Stimulated activated CD8-positive, alpha-beta memory T cell treated with anti-CD3 and anti-CD28 coated beads, Interleukin-2, amount 100 ng/mL, for 1 hour (primary cell): ENCODE measurements around the gene PRDX1.
A peak's percentile ranks its signal among the peaks of the same experiment; 100 is the strongest.

Source experiments
- DNase-seq, 2 donors: peaks; one replicate each; pipeline ENCODE4 v3.0.0-alpha.2; 2020; ENCODE audit warnings: low read depth in 2 of 2

Gene PRDX1

DNA sequence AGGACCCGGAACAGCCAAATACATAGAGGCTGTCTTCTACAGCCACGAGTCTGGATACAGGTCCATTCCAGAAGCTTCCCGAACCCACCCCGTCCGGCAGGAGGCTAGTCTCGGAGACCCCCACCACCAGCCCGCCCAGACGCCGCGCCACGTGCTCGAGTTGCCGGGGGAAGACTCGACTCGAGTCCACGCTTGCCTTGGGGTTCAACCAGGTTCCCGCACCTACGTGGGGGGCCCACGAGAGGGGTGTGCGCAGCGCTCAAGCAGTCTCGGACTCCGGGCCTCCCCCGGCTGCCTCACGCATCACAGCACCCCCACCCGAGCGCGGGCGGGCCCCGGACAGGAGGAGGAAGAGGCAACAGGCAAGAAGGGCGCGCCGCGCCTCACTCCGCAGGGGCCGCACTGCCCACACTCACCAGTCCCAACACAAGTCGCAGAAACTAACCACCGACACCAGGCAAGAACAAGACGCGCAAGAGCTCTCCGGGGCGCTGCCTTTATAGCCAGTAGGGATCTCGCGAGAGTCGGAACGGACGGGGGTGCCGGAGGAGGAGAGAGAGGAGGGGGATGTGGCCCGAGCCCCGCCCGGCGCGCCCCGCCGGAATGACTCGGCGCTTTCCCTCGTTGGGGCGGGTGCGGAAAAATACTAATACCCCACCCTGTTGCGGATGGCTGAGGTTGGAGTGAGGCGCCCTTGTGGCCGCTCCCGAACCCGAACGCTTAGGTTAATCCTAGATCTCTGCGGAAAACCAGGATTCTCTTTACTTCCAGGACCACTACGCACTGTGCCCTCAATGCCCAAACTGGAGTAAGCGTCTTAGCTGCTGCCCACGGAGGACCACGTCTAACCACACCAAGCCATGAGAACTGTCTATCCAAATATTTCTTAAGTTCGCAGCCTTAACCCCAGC lies at the start of gene PRDX1:
Gene PRDX1 (minus strand): TSS at position 472 of the 911 bp plus-strand sequence. CDS start 2,841 bp downstream, outside the sequence.
- DNase-seq, result peak; percentile 90 to 91

DNA sequence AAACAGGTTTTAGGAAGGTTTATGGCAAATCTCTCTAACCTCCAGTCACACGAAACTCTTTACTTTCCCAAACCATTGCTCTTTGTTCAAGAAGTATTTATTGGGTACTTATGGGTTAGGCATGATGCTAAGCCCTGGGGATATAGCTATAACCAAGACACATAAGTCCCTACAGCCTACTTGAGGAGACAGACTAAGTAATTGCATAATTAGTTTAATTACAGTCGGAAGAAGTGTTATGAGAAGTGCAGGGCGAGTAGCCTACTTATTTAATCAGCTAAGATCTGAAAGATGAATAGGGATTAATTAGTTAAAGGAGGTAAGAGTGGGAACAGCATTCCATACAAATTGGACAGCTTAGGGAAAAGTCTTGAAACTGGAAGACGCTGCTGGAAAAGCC lies 48.9 kb upstream of the PRDX1 start:
- DNase-seq, result no peak

DNA sequence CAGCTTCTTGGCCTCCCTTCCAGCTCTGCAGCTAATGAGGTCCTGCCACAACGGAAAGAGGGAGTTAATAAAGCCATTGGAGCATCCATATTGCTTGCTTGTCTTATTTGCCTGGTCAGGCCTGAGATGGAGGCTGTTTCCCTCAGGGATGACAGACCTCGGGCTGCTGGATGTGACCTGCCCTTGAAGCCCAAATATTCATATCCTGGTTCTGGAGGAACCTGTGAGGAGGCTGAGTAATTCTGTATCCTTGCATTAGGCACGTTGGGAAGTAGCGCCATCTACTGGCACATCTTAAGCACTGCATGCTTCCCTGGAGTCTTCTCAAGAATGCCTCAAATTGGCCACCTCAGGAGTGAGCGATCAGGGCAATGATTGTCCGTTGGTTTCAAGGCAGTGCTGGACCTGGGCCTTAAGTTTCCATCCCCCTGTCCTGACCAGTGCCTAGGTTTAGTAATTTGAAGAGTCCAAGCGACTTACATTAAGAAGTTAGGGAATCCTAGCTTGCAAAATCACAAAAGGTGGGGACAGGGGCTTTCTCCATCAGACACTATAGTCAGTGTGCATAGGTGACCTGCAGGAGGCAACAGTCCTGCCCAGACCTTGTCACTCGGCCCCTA lies 48.4 kb upstream of the PRDX1 start:
- DNase-seq, result peak; percentile 52 to 54

DNA sequence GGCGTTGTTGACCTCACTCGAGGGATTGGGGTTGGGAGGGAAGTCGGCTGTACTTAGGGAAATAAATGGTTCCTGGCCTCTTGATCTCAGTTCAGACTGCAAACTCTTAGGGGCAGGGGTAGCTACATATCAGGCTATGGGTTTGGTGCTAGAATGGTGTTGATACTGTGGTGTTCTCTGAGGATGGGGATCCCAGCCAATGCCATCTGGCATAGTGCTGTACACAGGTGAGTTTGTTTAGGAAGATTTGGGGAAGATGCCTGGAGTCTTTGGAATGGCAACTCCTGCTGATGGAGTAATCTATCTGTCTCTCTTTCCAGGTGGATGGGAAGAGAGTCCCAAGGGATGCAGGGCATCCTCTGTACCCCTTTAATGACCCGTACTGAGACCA lies 47.9 kb upstream of the PRDX1 start:
- DNase-seq, result no peak

DNA sequence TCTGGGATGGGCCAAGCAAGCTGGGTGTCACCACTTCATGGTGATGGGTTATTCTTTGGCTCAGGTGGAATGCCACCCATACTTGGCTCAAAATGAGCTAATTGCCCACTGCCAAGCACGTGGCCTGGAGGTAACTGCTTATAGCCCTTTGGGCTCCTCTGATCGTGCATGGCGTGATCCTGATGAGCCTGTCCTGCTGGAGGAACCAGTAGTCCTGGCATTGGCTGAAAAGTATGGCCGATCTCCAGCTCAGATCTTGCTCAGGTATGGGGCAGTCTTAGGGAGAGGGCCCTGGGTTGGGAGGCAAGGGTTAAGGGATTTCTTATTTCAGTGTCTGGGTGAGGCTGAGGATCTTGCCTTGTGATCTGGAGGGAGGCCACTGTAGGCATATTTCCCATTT lies 46.7 kb upstream of the PRDX1 start:
- no peak for DNase-seq

DNA sequence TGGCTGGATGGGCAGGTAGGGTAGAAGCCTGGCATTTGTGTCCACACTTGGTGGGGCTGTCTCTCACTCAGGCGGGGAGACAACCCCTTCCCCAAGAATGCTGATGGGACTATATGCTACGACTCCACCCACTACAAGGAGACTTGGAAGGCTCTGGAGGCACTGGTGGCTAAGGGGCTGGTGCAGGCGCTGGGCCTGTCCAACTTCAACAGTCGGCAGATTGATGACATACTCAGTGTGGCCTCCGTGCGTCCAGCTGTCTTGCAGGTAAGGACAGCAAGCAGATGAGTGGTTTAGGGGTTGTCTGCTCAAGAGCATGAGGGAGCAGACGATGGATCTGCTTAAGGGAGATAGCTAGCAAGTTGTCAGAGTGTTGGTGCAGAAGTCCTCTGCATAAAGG lies 46.2 kb upstream of the PRDX1 start:
- DNase-seq, result no peak

DNA sequence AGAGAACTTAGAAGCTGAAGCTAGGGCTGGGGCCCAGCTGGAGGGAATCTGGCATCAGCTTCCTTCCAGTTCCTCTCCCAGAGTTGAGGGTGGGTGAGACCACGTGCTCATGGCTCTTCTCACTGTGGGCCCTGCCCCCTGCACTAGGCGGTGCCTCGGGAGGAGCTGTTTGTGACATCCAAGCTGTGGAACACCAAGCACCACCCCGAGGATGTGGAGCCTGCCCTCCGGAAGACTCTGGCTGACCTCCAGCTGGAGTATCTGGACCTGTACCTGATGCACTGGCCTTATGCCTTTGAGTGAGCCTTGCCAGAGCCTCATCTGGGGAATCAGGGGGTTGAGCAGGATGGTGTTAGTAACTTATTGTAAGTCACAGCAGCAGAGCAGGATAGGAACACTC lies 45.0 kb upstream of the PRDX1 start:
- no peak for DNase-seq

DNA sequence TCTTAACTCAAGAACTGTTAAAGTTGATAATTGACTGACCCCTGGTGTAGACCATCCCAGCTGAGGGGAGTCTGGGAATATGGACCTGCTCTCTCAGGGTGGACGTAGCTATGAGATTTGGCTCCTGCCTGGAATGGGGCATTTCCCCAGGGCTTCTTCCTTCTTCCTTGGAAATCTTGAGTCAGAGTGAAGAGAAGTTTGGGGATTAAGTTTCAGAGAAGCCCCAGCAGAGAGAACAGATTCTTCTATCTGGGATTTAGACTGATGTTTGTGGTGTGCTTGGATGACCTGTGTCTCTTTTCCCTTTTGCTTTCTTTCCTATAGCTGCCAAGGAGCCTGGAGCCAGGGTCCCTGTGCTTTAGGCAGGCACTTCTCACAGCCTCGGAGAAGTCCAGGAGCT lies 42.2 kb upstream of the PRDX1 start:
- DNase-seq, result no peak

DNA sequence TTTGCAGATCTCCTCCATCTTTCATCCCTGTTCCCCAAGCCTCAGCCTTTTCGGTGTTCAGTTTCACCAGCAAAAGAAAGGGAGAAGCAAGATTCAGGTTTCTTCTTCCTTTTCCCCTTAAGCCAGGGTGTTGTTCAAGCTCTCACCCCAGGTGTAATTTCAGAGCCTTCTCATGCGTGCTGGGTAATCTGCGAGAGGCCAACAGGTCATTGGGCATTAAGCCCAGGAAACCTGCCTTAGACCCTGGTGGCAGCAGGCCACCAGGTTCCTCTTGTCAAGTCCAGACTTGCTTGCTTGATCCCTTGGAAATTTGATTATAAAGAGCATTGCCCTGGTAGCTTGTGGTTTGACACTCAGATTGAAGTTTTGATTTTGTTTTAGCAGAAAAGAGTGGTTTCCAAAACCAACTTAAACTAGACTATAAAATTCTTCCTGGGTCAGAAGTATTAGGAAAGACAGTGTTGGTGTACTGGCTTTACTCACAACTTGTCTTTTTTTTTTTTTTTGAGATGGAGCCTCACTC lies 35.8 kb upstream of the PRDX1 start:
- no peak for DNase-seq

DNA sequence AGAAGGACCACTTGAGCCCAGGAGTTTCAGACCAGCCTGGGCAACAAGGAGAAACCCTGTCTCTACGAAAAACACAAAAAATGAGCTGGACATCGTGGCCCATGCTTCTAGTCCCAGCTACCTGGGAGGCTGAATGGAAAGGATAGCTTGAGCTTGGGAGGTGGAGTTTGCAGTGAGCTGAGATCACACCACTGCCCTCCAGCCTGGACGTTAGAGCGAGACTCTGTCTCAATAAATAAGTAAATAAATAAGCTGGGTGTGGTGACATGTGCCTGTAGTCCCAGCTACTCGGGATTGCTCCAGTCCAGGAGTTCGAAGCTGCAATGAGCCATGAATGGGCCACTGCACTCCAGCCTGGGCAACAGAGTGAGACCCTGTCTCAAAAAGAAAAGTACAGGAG lies 32.5 kb upstream of the PRDX1 start:
- no peak for DNase-seq

DNA sequence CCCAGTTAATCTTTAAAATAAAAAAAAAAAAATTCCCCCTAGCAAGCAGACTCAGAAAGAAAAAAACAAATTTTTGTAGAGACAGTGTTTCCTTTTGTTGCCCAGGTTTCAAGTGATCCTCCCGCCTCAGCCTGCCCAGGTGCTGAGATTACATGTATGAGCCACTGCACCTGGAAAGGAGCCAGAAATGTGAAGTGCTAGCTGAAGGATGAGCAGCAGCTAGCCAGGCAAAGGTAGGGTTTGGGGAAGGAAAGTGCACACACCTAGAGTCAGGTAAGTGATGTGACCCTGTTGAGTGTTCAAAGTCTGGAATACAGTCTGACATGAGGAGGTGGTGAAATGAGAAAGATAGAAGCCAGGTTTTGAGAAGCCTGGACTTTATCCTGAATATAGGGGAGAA lies 30.6 kb upstream of the PRDX1 start:
- DNase-seq, result no peak

DNA sequence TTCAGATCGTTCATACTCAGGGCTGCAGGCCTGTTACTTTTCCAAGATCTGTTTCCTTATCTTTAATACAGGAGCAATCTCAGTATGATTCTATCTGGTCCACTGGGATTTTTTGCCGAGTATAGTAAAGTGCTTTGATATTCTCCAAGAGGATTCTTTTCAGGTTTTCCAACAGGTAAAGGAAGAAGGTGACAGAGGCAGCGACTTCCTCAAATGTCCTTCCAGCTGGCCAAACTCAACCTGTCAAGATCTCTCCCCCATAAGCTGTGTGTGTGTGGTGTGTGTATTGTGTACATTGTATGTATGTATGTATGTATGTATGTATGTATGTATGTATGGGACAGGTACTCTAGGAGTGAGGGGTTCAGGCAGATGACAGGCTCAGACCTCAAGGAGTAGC lies 30.0 kb upstream of the PRDX1 start:
- no peak for DNase-seq

DNA sequence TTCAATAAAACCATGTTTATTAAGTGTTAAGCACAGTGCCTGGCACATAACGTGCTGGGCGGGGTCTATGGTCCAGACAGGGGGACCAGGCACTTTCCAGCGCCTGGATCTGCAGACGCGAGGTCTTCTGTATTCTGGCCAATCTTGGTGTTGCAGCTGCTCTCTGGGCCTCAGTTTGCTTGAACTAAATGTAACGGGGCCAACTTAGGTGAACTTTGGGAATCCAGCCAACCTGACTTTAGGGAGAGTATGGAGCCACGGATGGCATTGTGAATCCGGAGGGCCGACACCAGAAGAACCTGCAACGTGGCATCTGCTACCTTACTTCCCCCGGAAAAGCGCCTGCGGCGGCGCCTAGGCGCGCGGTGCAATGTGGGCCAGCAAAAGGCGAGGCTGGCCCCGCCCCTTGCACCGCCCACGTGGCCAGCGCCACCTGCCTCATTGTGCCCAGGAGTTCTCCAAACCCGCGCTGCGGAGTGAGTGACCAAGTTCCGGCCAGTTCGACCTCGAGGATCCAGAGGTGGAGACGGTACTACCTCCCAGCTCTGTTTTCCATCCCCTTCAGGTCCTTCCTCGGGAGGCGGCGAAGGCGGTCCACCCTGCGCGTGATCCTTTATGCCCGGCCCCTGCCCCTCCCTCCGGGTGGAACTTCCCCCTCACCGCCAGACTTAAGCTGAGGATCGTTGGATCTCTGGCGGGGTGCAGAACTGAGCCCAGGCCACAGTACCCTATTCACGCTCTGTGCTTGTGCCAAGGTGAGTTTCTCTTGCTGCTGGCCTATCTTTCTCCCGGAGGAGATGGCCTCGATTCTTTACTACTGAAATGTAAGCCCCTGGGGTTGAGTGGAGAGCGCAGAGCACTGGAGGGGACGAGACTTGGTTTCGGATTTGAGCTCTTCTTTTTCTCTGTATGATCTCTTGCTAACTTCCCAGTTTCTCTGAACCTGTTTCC lies 29.0 kb upstream of the PRDX1 start, which contains the start of gene AKR1A1:
Gene AKR1A1 (plus strand): TSS at position 426 of the 951 bp plus-strand sequence. CDS start 10,969 bp downstream, outside the sequence.
- DNase-seq, result peak; percentile 67

DNA sequence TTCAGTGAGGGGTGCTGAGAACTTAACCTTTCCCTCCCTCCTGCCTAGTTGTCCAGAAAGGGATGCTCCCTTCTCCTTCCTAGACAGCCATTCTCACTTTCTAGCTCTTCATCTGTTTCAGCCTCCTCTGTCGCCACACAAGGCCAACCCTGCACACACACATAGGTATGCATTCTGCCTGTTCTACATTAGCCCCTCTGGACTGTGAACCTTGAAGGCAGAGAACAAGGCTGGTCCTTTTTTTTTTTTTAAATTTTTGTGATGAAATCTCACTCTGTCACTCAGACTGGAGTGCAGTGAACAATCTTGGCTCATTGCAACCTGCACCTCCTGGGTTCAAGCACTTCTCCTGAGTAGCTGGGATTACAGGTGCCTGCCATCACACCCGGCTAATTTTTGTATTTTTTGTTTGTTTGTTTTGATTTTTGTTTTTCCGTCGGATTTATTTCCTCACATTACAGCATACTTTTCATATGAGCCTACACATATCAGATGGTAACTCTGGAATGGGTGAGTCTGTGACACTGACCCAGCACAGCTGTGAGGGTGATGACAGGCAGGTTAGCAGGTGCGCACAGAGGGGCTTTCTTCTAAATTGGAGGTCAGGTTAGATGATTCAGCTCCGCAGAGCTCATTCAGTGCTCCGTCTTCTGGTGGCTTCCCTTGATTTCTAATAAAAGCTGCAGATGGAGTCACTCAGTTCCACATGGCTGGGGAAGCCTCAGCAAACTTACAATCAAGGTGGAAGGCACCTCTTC lies 24.0 kb upstream of the PRDX1 start:
- DNase-seq, result no peak

DNA sequence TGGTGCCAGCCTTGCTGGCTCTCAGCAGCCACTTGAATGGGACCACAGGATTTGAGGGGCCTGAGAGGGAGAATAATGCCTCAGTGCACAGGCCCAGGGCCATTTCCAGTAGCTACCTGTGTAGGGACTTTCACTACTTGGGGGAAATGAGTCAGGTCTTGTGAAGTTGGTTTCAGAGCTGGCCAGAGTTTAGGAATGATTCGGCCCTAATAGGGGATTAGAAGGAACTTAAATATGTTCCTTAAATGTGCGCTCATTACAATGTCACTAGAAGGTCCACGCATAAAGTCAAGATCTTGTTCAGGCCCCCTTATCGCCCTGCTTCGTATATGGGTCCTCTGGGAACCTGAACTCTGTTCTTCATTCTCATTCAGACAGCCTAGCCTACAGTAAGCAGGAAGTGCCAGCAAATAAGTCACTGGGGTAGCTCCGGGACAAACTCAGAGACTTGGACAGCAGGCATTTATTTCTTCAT lies 23.4 kb upstream of the PRDX1 start:
- no peak for DNase-seq

DNA sequence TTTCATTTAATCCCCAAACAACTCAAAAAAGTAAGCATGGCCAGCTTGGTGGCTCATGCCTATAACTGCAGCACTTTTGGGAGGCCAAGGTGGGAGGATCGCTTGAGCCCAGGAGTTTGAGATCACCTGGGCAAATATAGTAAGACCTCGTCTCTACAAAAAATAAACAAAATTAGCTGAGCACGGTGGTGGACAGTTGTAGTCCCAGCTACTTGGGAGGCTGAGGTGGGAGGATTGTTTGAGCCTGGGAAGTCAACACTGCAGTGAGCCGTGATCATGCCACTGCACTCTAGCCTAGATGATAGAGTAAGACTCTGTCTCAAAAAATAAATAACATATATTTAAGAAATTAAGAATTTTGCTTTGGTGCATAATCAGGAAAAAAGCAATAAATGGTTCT lies 22.8 kb upstream of the PRDX1 start:
- DNase-seq, result no peak

DNA sequence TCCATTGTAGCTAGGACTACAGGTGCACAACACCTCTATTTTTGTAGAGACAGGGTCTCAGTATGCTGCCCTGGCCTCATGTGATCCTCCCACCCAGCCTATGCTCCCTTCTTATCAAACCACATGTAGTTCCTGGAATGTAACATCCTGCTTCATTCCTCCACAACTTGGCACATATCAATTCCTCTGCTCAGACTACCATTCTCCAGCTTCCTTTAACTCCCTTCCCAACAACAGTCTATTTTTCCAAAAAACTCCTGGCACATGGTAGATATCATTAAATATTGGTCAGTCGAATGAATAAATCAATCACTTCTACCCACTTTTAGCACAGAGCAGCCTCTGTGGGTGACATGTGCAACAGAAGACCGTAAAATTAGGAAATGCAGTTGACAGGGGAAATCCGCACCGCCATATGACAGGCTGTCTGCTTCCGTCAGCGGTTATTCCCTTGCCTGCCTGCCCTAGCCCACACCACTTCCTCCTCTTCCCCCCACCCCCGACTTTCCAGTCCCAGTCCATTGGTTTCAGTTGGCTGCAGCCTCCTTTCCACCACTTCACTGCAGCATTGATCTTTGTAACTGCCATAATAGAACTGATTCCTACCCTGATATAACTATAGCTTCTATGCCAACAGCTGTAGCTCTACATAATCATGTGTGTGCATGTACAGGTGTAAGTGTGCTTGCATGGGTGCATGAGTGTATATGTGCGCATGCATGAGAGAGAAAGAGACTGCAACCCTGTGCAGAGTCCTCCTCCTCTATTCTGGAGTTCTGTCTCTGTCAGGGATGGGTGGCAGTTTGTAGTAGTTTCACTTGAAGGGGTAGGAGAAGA lies 22.1 kb upstream of the PRDX1 start:
- DNase-seq, result peak; percentile 40 to 53

DNA sequence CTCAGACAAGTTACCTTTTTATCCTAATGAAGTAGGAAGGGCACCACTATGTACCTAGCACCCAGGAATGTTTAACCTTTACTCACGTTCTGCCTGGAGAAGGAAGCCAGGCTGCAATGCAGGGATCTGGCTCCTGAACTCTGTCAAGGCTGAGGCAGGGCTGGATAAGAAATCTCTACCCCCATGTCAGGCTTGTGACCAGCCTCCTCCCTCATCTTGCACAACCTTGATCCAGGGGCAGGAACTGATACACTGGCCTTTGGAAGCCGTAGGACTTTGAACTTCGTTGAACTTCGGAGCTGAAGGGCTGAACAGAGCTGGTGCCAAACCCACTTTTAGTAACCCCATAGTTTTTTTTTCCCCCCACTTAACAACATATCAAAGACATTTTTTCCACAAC lies 20.9 kb upstream of the PRDX1 start:
- no peak for DNase-seq

DNA sequence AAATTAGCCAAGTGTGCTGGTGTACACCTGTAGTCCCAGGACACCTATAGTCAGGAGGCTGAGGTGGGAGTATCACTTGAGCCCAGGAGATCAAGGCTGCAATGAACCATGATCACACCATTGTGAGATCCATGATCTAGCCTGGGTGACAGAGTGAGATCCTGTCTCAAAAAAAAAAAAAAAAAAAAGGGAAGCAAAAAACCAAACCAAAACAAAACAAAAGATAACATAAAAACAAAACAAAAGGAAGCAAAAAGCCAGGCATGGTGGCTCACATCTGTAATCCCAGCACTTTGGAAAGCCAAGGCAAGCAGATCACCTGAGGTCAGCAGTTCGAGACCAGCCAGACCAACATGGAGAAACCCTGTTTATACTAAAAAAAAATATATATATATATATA lies 19.5 kb upstream of the PRDX1 start:
- no peak for DNase-seq

DNA sequence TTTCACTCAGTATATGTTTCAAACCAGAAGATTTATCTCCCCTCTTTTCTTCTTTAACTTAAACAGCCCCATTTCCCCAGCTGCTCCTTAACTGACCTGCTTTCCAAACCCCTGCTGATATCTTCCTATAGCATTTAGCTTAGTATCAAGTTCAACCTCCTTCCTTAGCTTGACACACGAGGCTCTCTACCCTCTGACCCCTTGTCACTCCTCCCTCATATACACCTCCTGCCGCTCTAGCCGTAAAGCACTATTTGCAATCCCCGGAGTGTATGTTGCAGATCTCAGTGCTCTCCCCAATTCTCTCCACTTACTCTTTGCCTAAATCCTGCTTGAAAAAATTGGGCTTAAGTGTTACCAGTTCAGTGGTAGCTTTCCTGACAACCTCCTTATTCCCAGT lies 15.2 kb upstream of the PRDX1 start:
- DNase-seq, result no peak
